ENCODE results near the gene KRTAP9-1.
"Not testable (repeated sequence)": the region's sequence is repeated elsewhere in the genome, so short reads cannot be mapped to it uniquely, and the experiment has no call there.

The KRTAP9-1 gene

DNA sequence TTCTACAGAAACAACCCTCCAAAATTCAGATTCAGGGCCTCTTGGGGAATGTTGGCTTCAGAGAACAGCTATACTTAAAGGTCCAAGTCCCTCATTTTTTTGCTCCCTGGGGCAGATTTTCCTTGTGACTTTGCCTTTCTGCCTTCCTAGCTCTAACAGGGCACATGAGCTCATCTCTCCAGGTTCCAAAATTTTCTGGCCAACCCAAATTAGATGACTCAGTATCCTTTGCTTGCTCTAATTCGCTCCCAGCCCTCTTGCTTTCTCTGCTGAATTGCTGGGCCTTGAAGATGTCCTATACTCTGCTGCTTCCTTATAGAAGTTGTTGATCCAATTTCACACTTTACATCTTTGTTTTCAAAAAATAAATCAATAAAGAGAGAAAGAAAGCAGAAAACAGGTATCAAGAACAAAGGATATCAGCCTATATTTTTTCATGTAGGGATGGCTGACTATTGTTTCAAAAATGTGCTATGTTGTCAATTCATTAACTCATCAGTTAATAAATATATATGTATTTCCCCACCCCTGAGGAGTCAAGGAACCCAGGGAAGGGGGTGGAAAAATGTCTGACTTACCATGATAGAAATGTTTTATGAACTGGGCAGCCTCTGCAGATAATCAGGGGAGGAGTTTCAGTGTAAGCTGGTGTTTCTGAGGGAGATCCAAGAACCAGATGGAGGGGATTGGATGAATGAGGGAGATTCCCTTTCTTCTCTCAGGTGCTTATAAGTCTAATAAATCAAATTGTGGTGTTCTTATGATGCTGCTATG is 10.7 kb upstream of the KRTAP9-1 start:
- no peak for DNase-seq

DNA sequence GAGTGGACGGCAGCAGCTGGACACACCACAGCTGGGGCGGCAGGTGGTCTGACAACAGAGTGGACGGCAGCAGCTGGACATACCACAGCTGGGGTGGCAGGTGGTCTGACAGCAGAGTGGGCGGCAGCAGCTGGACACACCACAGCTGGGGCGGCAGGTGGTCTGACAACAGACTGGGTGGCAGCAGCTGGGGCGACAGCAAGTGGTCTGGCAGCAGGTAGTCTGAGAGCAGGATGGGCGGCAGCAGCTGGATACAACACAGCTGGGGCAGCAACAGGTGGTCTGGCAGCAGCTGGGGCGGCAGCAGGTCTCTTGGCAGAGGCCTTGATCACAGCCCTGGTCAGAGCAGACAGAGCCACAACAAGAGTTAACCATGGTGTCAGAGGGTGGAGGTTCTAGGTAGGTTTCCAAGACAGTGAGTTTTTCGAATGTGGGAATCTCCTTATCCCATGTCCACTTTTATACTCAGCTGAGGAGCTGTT is 5.2 kb upstream of the KRTAP9-1 start, which contains the start of gene KRTAP4-1:
Gene KRTAP4-1 (minus strand): TSS at position 432 of the 482 bp plus-strand sequence. CDS start 57 bp downstream, at position 375.
- DNase-seq: no peak

DNA sequence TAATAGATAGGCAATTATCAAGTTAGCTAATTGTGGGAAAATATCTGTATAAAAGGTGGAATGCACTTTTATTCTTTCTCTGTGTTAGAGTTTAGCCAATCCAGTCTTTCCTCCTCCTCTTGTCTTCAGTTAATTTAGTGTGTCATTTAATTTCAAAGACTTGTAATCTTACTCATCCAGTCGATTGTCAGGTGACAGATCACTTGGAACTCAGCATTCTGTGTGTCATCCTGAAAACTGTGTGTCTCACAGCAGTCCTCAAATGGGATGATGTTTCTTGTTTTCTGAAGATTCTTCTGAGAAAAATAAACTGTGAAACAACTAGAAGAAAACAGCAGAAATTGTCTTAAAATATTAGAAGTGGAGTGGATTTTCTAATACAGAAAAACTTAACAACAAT is 4.7 kb upstream of the KRTAP9-1 start:
- no peak for DNase-seq

DNA sequence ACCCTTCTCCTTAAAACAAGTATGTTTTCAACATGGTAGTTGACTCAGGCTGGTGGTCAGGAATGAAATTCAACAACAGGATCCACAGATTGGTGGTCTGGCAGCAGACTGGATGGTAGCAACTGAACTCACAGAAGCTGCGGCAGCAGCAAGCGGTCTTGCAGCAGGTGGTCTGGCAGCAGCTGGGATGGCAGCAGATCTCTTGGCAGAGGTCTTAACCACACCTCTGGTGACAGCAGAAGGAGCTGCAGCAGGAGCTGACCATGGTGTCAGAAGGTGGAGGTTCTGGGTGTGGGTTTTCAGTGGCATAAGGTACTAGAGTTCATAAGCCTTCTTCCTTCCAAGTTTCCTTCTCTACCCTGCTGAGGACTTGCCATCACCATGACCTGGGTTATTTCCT is 2.8 kb upstream of the KRTAP9-1 start:
- DNase-seq: no peak

DNA sequence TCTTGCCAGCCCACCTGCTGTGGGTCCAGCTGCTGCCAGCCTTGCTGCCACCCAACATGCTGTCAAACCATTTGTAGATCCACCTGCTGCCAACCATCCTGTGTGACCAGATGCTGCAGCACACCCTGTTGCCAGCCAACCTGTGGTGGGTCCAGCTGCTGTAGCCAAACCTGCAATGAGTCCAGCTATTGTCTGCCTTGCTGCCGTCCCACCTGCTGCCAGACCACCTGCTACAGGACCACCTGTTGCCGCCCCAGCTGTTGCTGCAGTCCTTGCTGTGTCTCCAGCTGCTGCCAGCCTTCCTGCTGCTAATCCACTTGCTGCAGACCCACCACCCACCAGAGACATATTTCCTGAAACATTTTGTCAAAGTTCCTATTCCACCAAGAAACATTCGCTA is 641 bp downstream of the KRTAP9-1 start:
- no peak for DNase-seq

DNA sequence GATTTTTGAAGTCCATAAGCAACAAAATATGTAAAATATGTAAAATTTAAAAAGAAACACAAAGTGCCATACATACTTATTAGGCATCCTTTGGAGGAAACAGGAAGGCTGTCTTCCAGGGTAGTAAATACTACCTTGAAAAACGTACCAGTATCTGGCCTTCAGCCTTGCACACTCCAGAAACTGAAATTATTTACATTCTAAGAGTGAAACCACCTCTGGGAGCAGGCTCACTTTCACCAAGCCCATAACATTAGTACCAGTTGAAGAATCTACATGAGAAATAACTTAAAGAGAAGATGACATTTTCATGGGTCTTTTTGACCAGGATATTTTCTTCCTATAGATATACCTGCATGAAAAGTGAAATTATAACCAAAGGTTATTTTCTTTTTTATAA is 6.4 kb downstream of the KRTAP9-1 start:
- DNase-seq: no peak

DNA sequence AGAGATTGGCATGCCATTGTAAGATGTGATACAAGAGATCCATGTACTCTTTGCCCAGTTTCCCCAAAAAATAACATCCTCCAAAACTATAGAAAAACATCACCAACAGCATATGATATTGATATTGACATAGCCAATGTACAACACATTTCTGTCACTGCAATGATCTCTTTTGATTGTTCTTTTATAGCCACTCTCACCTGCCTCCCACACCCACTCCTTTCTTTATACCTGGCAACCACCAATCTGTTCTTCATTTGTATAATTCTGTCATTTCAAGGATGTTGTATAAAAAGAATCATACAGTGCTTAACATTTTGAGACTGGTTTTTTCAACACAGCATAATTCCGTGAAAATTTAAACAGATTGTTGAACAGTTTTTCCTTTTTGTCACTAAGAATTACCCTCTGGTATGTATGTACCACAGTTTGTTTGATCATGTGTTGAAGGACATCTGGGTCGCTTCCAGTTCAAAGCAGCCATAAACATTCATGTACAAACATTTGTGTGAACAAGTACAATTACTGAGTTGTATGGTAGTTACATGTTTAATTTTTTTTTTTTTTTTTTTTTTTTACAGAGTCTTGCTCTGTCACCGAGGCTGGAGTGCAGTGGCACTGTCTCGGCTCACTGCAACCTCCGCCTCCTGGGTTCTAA is 9.9 kb downstream of the KRTAP9-1 start:
- DNase-seq: no peak

DNA sequence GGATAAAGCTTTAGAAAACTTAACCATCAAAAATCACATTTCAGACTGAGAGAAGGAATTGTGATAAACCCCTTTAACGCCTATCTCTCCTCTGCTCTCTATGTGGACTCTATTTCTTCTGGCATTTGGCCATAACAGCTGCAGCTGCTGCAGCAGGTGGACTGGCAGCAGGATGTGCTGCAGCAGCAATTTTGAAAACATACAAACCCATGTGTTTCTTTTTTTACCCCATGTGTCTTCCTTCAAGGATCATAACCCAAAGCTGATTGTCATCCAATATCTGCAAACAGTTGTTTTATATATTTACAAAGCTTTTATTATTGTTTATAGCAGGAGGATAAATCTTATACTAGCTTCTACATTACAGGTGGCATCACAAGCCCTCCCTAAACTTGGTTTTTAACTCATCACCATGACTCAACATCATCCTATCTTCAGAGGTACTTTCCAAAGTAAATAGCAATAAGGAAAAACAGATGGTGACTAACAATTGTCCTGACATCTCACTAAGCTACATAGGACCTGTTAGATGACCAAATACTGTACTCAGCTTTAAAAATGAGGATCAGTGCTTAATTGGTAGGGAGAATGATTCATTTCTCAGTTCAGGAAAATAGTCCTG is 22.3 kb downstream of the KRTAP9-1 start:
- DNase-seq: no peak

DNA sequence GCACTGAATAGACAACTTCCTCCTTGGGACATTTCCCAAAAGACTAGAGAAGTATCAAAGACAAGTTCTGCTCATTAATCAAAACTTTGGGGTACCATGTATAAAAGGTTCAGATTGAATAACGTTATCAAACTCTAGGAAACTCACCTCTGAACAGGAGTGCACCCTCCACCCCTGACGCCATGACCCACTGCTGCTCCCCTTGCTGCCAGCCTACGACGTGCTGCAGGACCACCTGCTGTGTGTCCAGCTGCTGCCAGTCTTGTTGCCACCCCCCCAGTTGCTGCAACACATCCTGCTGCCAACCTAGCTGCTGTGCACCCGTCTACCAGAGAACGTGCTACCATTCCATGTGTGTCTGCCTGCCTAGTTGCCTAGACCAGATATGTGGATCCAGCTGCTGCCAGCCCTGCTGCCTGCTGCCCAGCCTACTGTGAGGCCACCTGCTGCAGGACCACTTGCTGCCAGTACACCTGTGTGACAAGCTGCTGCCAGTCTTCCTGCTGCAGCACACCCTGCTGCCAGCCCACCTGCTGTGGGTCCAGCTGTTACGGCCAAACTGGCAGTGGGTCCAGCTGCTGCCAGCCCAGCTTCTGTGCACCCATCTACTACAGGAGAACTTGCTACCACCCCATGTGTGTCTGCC is 23.0 kb downstream of the KRTAP9-1 start:
- no peak for DNase-seq

DNA sequence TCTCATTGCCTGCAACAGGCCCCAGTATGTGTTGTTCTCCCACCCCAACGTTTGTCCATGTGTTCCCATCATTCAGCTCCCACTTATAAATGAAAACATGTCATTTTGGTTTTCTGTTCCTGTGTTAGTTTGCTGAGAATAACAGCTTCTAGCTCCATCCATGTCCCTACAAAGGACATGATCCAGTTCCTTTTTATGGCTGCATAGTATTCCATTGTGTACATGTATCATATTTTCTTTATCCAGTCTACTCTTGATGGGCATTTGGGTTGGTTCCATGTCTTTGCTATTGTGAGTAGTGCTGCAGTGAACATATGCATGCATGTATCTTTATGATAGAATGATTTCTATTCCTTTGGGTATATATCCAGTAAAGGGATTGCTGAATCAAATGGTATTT is 26.0 kb downstream of the KRTAP9-1 start:
- no peak for DNase-seq

DNA sequence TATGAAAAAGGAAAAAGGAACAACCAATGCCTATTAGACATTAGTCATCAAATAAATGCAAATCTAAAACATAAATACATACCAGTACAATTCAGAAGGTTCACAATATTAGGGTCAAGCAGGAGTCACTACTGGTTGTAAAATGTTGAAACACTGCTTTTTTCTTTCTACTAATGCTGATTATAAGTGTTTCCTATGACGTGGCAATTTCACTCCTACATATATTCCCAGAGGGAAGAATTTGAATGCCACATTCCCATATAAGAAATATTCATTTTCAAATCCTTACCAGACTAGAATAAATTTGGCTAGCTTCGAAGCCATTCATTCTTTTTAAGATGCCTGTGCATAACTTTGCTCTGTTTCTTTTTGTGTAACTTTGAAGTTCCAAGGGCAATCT is 34.1 kb downstream of the KRTAP9-1 start:
- no peak for DNase-seq

DNA sequence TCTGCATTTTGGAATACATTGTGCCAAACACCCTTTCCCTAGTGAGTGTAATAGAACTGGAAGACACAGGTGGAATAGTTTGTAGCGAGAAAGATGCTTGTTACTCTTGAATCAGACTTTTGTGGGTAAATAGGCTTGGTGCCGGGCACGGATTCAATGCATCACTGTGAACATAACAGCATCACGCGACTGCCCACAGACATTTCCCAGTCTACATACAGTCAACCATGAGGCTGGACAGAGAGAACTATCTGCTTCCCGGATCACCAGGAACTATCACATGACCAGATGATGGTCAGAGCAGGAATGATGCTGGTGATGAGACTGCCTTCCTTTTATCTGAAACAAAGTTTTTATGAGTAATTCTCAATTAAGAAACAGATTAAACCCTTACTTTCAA is 36.4 kb downstream of the KRTAP9-1 start:
- no peak for DNase-seq

DNA sequence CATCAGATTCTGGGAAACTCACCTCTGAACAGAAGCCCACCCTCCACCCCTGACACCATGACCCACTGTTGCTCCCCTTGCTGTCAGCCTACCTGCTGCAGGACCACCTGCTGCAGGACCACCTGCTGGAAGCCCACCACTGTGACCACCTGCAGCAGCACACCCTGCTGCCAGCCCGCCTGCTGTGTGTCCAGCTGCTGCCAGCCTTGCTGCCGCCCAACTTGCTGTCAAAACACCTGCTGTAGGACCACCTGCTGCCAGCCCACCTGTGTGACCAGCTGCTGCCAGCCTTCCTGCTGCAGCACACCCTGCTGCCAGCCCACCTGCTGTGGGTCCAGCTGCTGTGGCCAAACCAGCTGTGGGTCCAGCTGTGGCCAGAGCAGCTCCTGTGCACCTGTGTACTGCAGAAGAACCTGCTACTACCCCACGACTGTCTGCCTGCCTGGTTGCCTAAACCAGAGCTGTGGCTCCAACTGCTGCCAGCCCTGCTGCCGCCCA is 37.0 kb downstream of the KRTAP9-1 start, which contains the start of gene KRTAP9-2:
Gene KRTAP9-2 (plus strand): TSS at position 51 of the 498 bp plus-strand sequence. CDS start 7 bp downstream, at position 58.
- DNase-seq: not testable (repeated sequence)

DNA sequence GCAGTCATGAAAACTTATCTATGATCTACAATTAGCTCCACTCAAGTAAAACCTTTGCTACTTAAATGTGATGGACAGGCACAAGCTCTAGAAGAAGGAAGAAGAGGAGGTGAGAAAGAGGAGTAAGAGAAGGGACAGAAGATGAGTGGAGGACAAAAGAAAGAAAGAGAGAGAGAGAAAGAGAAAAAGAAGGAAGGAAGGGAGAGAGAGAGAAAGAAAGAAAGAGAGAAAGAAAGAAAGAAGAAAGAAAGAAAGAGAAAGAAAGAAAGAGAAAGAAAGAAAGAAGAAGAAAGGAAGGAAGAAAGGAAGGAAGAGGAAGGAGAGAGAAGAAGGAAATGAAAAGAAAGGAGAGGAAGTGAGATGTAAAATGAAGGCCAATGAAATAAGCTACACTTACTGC is 40.4 kb downstream of the KRTAP9-1 start:
- DNase-seq: no peak

DNA sequence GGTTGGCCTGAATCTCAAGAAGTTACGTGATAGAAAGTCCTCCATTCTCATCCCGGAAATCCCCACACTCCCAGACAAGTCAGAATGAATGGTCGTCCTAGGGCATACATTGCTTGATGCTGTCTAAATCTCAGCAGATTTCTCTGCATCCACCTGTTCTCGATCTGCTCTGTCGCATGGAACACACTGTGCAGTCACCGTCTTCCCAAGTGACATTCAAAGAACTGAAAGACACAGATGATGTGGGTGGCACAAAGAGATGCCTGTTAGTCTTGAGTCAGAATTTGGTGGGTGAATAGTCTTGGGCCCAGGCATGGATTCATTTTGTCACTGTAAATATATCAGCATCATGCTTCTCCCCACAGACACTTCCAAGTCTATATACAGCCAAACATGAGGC is 42.0 kb downstream of the KRTAP9-1 start:
- no peak for DNase-seq

DNA sequence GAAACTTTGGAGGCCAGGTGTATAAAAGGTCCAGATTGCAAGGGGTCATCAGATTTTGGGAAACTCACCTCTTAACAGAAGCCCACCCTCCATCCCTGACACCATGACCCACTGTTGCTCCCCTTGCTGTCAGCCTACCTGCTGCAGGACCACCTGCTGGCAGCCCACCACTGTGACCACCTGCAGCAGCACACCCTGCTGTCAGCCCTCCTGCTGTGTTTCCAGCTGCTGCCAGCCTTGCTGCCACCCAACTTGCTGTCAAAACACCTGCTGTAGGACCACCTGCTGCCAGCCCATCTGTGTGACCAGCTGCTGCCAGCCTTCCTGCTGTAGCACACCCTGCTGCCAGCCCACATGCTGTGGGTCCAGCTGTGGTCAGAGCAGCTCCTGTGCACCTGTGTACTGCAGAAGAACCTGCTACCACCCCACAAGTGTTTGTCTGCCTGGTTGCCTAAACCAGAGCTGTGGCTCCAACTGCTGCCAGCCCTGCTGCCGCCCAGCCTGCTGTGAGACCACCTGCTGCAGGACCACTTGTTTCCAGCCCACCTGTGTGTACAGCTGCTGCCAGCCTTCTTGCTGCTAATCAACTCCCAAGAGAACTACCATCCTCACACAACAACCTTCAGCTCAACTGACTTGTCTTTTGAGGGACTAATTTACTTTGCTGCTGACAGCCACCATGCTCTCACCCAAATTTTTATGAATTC is 42.9 kb downstream of the KRTAP9-1 start, which contains the start of gene KRTAP9-3:
Gene KRTAP9-3 (plus strand): TSS at position 51 of the 707 bp plus-strand sequence. CDS start 53 bp downstream, at position 104.
- not testable (repeated sequence) for DNase-seq

DNA sequence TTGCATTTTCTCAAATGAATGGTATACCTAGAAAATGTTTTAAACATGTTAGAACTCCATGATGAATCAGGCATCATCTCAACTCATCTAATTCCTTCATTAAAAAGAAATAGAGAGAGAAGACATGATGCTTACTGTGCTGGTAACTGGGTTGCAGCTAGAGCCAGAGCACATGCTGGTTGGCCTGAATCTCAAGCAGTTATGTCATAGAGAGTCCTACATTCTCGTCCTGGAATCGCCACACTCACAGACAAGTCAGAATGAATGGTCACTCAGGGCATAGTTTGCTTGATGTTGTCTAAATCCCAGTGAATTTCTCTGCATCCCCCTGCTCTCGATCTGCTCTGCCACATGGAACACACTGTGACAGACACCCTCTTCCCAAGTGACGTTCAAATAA is 47.4 kb downstream of the KRTAP9-1 start:
- not testable (repeated sequence) for DNase-seq

DNA sequence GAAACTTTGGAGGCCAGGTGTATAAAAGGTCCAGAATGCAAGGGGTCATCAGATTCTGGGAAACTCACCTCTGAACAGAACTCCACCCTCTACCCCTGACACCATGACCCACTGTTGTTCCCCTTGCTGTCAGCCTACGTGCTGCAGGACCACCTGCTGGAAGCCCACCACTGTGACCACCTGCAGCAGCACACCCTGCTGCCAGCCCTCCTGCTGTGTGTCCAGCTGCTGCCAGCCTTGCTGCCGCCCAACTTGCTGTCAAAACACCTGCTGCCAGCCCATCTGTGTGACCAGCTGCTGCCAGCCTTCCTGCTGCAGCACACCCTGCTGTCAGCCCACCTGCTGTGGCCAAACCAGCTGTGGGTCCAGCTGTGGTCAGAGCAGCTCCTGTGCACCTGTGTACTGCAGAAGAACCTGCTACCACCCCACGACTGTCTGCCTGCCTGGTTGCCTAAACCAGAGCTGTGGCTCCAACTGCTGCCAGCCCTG is 48.3 kb downstream of the KRTAP9-1 start, which contains the start of gene KRTAP9-8:
Gene KRTAP9-8 (plus strand): TSS at position 51 of the 489 bp plus-strand sequence. CDS start 53 bp downstream, at position 104.
- not testable (repeated sequence) for DNase-seq
